RWPE1 (cell line): ENCODE data around the gene TBC1D14.

ENCODE experiments used
- CTCF ChIA-PET: fragments of 350-600 bp; sonication (Branson Sonifier 250); formaldehyde crosslinking; extraction: SDS; loops from one replicate; lab custom pipeline; 2021; lab: Yijun Ruan, JAX
- POLR2A ChIA-PET: fragments of 400-600 bp; formaldehyde crosslinking; extraction: SDS; loops from one replicate; lab custom pipeline; 2020; ENCODE audit warnings: antibody characterized with exemption; ENCODE audit not compliant: low non-redundant PET; lab: Yijun Ruan, JAX
- DNase-seq: peaks from one replicate; pipeline ENCODE4 v3.0.0; 2012; ENCODE audit warnings: low spot score
- H3K27ac ChIP-seq: fragments of 450-650 bp; 2 replicates; pipeline ENCODE4 v1.5.1; 2017
- TF ChIP-seq, protein P1 (sequence below): fragments of 450-650 bp; conservative IDR thresholded peaks from 2 replicates; pipeline ENCODE4 v1.5.1; 2017; ENCODE audit warnings: low read depth, mild to moderate bottlenecking

Gene TBC1D14

GRCh38 chr4:7051144-7051495 lies 141.5 kb downstream of the TBC1D14 start:
- no peak overlapping the region for H3K27ac ChIP-seq
- TF ChIP-seq, protein P1, sequence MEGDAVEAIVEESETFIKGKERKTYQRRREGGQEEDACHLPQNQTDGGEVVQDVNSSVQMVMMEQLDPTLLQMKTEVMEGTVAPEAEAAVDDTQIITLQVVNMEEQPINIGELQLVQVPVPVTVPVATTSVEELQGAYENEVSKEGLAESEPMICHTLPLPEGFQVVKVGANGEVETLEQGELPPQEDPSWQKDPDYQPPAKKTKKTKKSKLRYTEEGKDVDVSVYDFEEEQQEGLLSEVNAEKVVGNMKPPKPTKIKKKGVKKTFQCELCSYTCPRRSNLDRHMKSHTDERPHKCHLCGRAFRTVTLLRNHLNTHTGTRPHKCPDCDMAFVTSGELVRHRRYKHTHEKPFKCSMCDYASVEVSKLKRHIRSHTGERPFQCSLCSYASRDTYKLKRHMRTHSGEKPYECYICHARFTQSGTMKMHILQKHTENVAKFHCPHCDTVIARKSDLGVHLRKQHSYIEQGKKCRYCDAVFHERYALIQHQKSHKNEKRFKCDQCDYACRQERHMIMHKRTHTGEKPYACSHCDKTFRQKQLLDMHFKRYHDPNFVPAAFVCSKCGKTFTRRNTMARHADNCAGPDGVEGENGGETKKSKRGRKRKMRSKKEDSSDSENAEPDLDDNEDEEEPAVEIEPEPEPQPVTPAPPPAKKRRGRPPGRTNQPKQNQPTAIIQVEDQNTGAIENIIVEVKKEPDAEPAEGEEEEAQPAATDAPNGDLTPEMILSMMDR: no peak
- CTCF ChIA-PET: interaction anchor here (0.6 kb wide), 1 partner anchor 20 kb away, joined by 3 read pairs; no protein-coding TSS in a partner anchor
- POLR2A ChIA-PET: no interaction called here
- no peak for DNase-seq

GRCh38 chr4:7051905-7052304 lies 142.3 kb downstream of the TBC1D14 start:
- TF ChIP-seq, protein P1: no peak
- ChIA-PET CTCF (no interaction called here), POLR2A (no interaction called here)
- 0 out of 2 replicates have a peak overlapping the region, but pooled peaks have one; percentile 34 for H3K27ac ChIP-seq
- no peak for DNase-seq

- DNase-seq: no peak
- TF ChIP-seq, protein P1: no peak
- POLR2A ChIA-PET: no interaction called here
- CTCF ChIA-PET: no interaction called here
- H3K27ac ChIP-seq: peak overlapping the region; percentile 34; the same call in 1 of the 2 replicates
Observed at GRCh38 chr4:7052313-7052712, 142.7 kb downstream of the TBC1D14 start.

DNA sequence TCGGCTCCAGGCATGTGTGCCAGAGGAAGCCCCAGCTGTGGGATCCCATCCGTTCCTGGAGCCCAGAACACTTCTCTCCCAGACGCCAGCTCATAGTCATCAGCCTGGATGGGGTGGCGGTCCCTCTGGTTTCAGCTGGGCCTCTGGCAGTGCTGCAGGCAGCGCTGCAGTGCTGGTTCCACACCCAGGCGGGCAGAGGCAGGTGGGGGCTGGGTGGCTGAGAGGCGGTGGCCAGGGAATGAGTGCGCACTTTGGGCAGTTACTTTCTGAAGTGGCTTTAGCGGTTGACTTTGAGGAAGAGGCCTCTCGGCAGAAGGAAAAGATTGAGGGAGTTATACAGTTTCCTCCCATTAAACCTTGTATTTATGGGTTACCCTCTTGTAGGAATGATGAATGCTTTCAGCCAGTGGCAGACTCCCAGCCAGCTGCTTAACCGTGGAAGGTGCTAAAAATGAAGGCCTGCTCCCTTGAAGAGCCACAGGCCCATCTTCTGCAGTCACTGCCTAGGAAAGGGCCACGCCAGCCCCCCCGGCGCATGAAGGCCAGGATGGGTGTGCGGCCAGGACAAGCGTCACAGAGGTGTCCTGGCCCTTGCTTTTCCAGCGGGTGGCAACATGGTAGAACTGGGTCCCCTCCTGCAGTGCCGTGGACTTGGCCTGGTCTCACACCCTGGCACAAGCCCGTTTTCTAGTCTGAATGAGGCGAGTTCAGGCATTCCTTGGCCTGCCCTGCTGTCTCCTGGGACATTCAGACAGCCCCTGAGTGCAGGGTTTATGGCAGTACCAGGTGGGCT lies 143.5 kb downstream of the TBC1D14 start:
- POLR2A ChIA-PET: interaction anchor here (0.5 kb wide), 1 partner anchor 16 kb away, joined by 3 read pairs; no protein-coding TSS in a partner anchor
- TF ChIP-seq, protein P1: no peak

DNA sequence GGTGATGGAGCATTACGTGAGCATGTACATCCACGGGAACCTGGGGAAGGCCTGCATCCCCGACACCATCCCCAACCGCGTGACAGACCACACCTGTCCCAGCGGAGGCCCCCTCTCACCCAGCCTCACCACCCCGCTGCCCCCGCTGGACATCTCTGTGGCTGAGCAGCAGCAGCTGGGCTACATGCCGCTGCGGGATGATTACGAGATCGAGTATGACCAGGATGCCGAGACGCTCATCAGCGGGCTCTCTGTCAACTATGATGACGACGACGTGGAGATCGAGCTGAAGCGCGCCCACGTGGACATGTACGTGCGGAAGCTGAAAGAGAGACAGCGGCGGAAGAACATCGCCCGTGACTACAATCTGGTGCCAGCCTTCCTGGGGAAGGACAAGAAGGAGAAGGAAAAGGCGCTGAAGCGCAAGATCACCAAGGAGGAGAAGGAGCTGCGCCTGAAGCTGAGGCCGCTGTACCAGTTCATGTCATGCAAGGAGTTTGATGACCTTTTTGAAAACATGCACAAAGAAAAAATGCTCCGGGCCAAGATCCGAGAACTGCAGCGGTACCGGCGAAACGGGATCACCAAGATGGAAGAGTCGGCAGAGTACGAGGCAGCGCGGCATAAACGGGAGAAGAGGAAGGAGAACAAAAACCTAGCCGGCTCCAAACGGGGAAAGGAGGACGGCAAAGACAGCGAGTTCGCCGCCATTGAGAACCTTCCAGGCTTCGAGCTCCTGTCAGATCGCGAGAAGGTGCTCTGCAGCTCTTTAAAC lies 144.7 kb downstream of the TBC1D14 start:
- POLR2A ChIA-PET: no interaction called here
- CTCF ChIA-PET: interaction anchor here (0.7 kb wide), 1 partner anchor 21 kb away, joined by 4 read pairs; no protein-coding TSS in a partner anchor
- DNase-seq: no peak
- TF ChIP-seq, protein P1: no peak
- 0 out of 2 replicates have a peak overlapping the region, but pooled peaks have one; percentile 8 for H3K27ac ChIP-seq

More for the DNA sequence above, 143.5 kb downstream of the TBC1D14 start:
- DNase-seq: no peak
- CTCF ChIA-PET: no interaction called here
- H3K27ac ChIP-seq: peak overlapping the region; percentile 34; the same call in 1 of the 2 replicates
